Loucy (cell line): Measurements from ENCODE around the gene INCA1.

Experiments
- H2AFZ ChIP-seq: fragments of 200-600 bp; sonication (generic); 2 replicates; pipeline ENCODE4 v1.6.0; 2016; ENCODE audit warnings: antibody characterized with exemption, mild to moderate bottlenecking, low read length, moderate library complexity
- H3F3A ChIP-seq: fragments of 200-600 bp; 2 replicates; pipeline ENCODE4 v1.6.0; 2016; ENCODE audit warnings: antibody characterized with exemption, low read depth, mild to moderate bottlenecking
- H3K27me3 ChIP-seq: fragments of 200-600 bp; sonication (generic); 2 replicates; pipeline ENCODE4 v1.6.1; 2014; ENCODE audit warnings: low read length, mild to moderate bottlenecking; ENCODE audit not compliant: insufficient read depth, poor library complexity, severe bottlenecking
- H3K36me3 ChIP-seq: fragments of 200-600 bp; sonication (generic); 2 replicates; pipeline ENCODE4 v1.6.1; 2016; ENCODE audit warnings: low read length; ENCODE audit not compliant: insufficient read depth
- H3K4me1 ChIP-seq: fragments of 200-600 bp; sonication (generic); 2 replicates; pipeline ENCODE4 v1.5.1; 2014; ENCODE audit warnings: low read length, mild to moderate bottlenecking; ENCODE audit not compliant: insufficient read depth, poor library complexity, severe bottlenecking
- H3K4me2 ChIP-seq: fragments of 200-600 bp; sonication (generic); 2 replicates; pipeline ENCODE4 v1.6.0; 2014; ENCODE audit warnings: antibody characterized with exemption, low read length, low read depth, mild to moderate bottlenecking; ENCODE audit not compliant: poor library complexity, severe bottlenecking
- H3K4me3 ChIP-seq: fragments of 200-600 bp; sonication (generic); 2 replicates; pipeline ENCODE4 v1.5.1; 2014; ENCODE audit warnings: low read length, mild to moderate bottlenecking, mixed read lengths; ENCODE audit not compliant: poor library complexity, severe bottlenecking
- H3K79me2 ChIP-seq: fragments of 200-600 bp; sonication (generic); 2 replicates; pipeline ENCODE4 v1.6.1; 2014; ENCODE audit warnings: low read length; ENCODE audit not compliant: insufficient read depth
- H3K9ac ChIP-seq: fragments of 200-600 bp; sonication (generic); 2 replicates; pipeline ENCODE4 v1.6.0; 2014; ENCODE audit warnings: mild to moderate bottlenecking, low read depth, low read length, moderate library complexity; ENCODE audit not compliant: poor library complexity, severe bottlenecking
- H3K9me2 ChIP-seq: fragments of 200-600 bp; sonication (generic); replicated peaks from 2 replicates; pipeline ENCODE4 v1.6.1; 2016; ENCODE audit warnings: low read depth, low read length, mixed read lengths
- H3K9me3 ChIP-seq: fragments of 200-600 bp; sonication (generic); 2 replicates; pipeline ENCODE4 v1.6.1; 2014; ENCODE audit warnings: mild to moderate bottlenecking, antibody characterized with exemption, low read length, low read depth; ENCODE audit not compliant: insufficient read depth
- H4K20me1 ChIP-seq: fragments of 200-600 bp; sonication (generic); 2 replicates; pipeline ENCODE4 v1.6.0; 2014; ENCODE audit warnings: antibody characterized with exemption, low read length, mild to moderate bottlenecking; ENCODE audit not compliant: insufficient read depth, poor library complexity, severe bottlenecking
- EZH2phosphoT487 ChIP-seq: fragments of 200-600 bp; IDR thresholded peaks from 2 replicates; pipeline ENCODE4 v1.6.1; 2018; ENCODE audit warnings: antibody characterized with exemption, mild to moderate bottlenecking, moderate library complexity, borderline replicate concordance
- TF ChIP-seq, protein P1 (sequence below): fragments of 200-600 bp; sonication (generic); conservative IDR thresholded peaks from 2 replicates; pipeline ENCODE4 v1.5.1; 2014; ENCODE audit warnings: mild to moderate bottlenecking, antibody characterized with exemption, low read length

Gene INCA1

DNA sequence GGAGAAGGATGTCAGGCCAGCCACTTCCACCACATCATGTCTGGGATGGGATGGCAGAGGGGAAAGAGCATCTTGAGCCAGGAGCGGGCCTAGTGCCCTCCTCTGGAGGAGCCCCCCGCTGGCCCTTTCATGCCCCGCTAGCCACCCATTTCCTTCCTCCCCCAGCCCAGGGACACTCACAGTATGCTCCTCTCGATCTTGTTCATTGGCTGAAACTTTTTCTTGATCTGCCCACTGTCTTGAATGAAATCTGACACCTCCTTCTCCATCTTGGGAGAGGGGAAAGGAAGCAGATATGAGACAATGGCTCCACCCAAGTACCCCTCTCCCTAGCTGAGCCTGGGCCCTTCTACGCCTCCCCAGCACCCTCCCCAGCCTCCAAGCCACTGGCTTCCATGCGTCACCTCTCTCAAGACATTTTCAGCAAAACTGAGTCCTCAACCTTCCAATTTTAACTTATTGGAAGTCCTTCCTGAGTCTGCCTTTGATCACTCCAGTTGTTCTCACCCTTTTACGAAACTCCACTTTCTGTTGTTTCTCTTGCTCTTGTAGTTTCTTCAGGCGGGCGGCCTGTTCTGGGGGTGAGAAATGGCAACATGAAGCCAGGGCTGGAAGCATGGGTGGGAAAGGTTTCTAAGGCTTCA, 36.9 kb downstream of the INCA1 start:
- no peak overlapping the region for H2AFZ ChIP-seq
- peaks cover 4% of the 10 kb centered on the region for H3K79me2 ChIP-seq

DNA sequence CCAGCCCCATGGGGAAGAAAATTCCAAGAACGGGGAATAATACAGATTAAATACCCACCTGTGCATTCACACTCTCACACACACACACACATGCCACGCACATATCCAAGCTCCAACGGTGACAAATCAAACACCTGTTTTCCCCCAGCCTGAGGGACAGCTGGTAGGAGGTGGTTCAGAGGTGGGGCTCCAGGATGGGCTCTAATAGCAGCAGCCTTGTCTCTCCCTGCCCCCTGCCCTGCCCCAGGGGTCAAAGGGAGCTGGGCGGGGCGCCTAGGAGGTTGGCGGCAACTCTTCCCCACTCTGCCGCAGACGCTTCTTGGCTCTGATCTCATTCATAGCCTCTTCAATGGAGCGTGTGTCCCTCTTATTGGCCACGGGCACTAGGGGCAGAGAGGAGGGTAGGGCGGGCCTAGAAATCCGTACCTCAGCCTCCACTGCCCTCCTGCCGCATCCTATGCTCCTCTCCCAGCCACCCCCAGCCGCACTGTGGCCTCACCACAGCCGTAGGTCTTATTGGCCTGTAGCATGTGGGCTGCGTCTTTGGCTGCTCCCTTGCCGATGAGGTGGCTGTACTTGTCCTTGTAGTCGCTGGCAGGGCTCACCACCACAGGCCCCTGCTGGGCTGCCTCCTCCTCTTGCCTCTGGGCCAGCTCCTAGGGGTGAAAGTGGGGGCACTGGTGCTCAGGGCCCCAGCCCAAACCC, 37.9 kb downstream of the INCA1 start:
- H3K4me2 ChIP-seq: peak overlapping the region; percentile 59
- no peaks in the 10 kb centered on the region for H3K9me3 ChIP-seq
- no peaks in the 10 kb centered on the region for H4K20me1 ChIP-seq
- no peaks in the 10 kb centered on the region for H3K27me3 ChIP-seq
- H2AFZ ChIP-seq: no peak overlapping the region
- TF ChIP-seq, protein P1, sequence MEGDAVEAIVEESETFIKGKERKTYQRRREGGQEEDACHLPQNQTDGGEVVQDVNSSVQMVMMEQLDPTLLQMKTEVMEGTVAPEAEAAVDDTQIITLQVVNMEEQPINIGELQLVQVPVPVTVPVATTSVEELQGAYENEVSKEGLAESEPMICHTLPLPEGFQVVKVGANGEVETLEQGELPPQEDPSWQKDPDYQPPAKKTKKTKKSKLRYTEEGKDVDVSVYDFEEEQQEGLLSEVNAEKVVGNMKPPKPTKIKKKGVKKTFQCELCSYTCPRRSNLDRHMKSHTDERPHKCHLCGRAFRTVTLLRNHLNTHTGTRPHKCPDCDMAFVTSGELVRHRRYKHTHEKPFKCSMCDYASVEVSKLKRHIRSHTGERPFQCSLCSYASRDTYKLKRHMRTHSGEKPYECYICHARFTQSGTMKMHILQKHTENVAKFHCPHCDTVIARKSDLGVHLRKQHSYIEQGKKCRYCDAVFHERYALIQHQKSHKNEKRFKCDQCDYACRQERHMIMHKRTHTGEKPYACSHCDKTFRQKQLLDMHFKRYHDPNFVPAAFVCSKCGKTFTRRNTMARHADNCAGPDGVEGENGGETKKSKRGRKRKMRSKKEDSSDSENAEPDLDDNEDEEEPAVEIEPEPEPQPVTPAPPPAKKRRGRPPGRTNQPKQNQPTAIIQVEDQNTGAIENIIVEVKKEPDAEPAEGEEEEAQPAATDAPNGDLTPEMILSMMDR: no peak
- no peak for TF ChIP-seq EZH2phosphoT487
- H3K79me2 ChIP-seq: no peaks in the 10 kb centered on the region
- 0 out of 2 replicates have a peak, but pooled peaks cover 3% of the 10 kb centered on the region for H3F3A ChIP-seq
- H3K4me3 ChIP-seq: peak overlapping the region; percentile 34
- peaks cover 20% of the 10 kb centered on the region for H3K4me1 ChIP-seq
- no peaks in the 10 kb centered on the region for H3K9me2 ChIP-seq
- no peaks in the 10 kb centered on the region; the same call in 1 of the 2 replicates for H3K36me3 ChIP-seq
- H3K9ac ChIP-seq: peak overlapping the region; percentile 43

More for the DNA sequence above, 36.9 kb downstream of the INCA1 start:
- Histone ChIP-seq H3F3A (0 out of 2 replicates have a peak, but pooled peaks cover 3% of the 10 kb centered on the region), H3K9me2 (no peaks in the 10 kb centered on the region), H4K20me1 (no peaks in the 10 kb centered on the region), H3K4me1 (peaks cover 20% of the 10 kb centered on the region), H3K4me3 (peak overlapping the region; percentile 34), H3K36me3 (no peaks in the 10 kb centered on the region; the same call in 1 of the 2 replicates), H3K4me2 (peak overlapping the region; percentile 59), H3K9ac (peak overlapping the region; percentile 52), H3K27me3 (no peaks in the 10 kb centered on the region), H3K9me3 (no peaks in the 10 kb centered on the region)
- TF ChIP-seq, protein P1: no peak
- no peak for TF ChIP-seq EZH2phosphoT487

DNA sequence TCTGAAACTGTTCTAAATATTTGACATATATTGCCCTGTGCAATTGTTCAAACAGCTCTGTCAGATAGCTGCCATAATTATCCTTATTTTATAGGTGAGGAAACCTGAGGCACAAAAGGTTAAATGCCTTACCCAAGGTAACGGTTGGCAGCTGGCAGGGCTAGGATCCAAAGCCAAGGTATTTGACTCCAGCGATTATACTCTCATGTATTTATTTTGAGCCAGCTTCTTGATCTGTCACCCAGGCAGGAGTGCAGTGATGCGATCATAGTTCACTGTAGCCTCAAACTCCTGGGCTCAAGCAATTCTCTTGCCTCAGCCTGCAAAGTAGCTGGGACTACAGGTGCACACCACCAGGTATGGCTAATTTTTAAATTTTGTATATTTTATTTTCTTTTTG, 39.2 kb downstream of the INCA1 start:
- Histone ChIP-seq H3K36me3 (no peaks in the 10 kb centered on the region; the same call in 1 of the 2 replicates), H3K4me1 (peaks cover 20% of the 10 kb centered on the region)

More for the DNA sequence above, 39.2 kb downstream of the INCA1 start:
- no peak overlapping the region for H3K4me2 ChIP-seq
- H3K79me2 ChIP-seq: no peaks in the 10 kb centered on the region
- H3K4me3 ChIP-seq: no peak overlapping the region
- H3F3A ChIP-seq: 0 out of 2 replicates have a peak, but pooled peaks cover 3% of the 10 kb centered on the region
- H3K9me3 ChIP-seq: no peaks in the 10 kb centered on the region
- TF ChIP-seq, protein P1: no peak
- no peak for TF ChIP-seq EZH2phosphoT487
- H3K27me3 ChIP-seq: no peaks in the 10 kb centered on the region
- no peak overlapping the region for H3K9ac ChIP-seq
- H2AFZ ChIP-seq: no peak overlapping the region
- H3K9me2 ChIP-seq: no peaks in the 10 kb centered on the region
- H4K20me1 ChIP-seq: no peaks in the 10 kb centered on the region
